Thoracic aorta endothelial cell (primary cell): ENCODE results near the gene CRACDL. TPM values are rescaled to one million over a fixed set of nuclear protein-coding genes. Genes with fewer than 3 reads are reported as not detected.

Source experiments
- small RNA-seq: library from RNA; depleted of rRNA; stranded (forward); fragments of <200 nt; gene quantifications from one replicate; pipeline ENCODE3, GENCODE V24; 2012
- total RNA-seq: library from RNA; depleted of rRNA; stranded (reverse); fragments of >200 nt; gene quantifications from 2 replicates; pipeline ENCODE4 v1.2.3, GENCODE V29; 2012

CRACDL gene, protein sequence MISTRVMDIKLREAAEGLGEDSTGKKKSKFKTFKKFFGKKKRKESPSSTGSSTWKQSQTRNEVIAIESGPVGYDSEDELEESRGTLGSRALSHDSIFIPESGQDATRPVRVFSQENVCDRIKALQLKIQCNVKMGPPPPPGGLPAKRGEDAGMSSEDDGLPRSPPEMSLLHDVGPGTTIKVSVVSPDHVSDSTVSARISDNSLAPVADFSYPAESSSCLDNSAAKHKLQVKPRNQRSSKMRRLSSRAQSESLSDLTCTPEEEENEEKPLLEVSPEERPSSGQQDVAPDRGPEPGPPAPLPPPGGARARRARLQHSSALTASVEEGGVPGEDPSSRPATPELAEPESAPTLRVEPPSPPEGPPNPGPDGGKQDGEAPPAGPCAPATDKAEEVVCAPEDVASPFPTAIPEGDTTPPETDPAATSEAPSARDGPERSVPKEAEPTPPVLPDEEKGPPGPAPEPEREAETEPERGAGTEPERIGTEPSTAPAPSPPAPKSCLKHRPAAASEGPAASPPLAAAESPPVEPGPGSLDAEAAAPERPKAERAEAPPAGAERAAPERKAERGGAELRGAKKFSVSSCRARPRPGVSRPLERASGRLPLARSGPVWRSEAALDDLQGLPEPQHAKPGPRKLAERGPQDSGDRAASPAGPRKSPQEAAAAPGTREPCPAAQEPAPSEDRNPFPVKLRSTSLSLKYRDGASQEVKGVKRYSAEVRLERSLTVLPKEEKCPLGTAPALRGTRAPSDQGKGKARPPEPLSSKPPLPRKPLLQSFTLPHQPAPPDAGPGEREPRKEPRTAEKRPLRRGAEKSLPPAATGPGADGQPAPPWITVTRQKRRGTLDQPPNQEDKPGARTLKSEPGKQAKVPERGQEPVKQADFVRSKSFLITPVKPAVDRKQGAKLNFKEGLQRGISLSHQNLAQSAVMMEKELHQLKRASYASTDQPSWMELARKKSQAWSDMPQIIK
- total RNA-seq: 4.1 and 12.2 TPM in 2 replicates

DNA sequence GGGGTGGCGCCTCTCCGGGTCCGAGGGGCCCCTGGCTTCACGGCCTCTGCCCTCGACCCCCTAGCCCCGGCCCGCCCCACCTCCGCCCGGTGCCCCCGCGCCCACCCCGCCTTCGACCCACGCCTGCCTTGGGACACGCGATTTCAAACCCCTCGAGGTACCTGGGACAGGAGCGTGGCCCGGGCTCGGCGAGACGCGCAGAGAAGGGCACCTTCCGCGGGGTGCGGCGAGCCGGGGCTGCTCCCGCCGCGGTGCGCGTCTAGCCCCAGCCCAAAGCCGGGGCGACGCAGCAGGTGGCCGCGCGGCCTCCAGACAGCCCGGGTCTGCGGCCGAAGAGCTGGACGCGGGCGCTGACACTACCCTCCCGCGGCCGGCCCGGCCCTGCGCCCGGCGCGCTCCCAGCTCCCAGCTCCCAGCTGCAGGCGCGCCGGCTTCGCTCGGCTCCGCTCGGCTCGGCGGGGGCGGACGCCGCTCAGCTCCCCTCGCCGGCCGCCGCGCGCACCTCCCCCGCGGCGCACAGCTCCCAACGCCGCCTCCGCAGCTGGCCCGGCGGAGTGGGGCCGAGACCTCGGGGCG is at the start of gene CRACDL:
Gene CRACDL, minus strand, starts transcription at position 449 of the 576 bp plus-strand sequence. CDS start 89,425 bp downstream, outside the sequence.

Small RNA genes within 50 kb of the gene (small RNA-seq; reads per million reads assigned to genes)
- gene RNU4-84P (not detected), gene RNU7-46P (not detected)

Other genes starting within 250 kb of the CRACDL start
- 83.0 and 136 TPM in 2 replicates for gene MGAT4A, start 205.1 kb downstream of the CRACDL start, total RNA-seq
- gene C2orf15, start 205.5 kb upstream of the CRACDL start, total RNA-seq: 0.14 TPM in 1 of 2 replicates, not detected in the other
- 1.3 and 2.7 TPM in 2 replicates for gene TSGA10, start 218.7 kb upstream of the CRACDL start, total RNA-seq
- 4.7 and 7.8 TPM in 2 replicates for gene LIPT1, start 218.7 kb upstream of the CRACDL start, total RNA-seq
- 29.7 and 39.1 TPM in 2 replicates for gene MITD1, start 244.8 kb upstream of the CRACDL start, total RNA-seq
- 56.0 and 63.3 TPM in 2 replicates for gene MRPL30, start 245.0 kb upstream of the CRACDL start, total RNA-seq